Osteoblast (primary cell): ENCODE data around the gene CHST13. TPM values are rescaled to one million over a fixed set of nuclear protein-coding genes. Genes with fewer than 3 reads are reported as not detected.

Experiments used
- DNase-seq: peaks from one replicate; pipeline ENCODE4 v3.0.0; 2011; ENCODE audit warnings: low spot score, mixed read lengths; ENCODE audit not compliant: insufficient read length; ENCODE audit errors: missing footprints
- H2AFZ ChIP-seq: 2 replicates; pipeline ENCODE4 v1.6.0; 2011; ENCODE audit warnings: mild to moderate bottlenecking, low read length
- H3K27ac ChIP-seq: 2 replicates; pipeline ENCODE4 v1.5.1; 2011; ENCODE audit warnings: mild to moderate bottlenecking, low read depth, low read length, moderate library complexity
- H3K27me3 ChIP-seq: 2 replicates; pipeline ENCODE4 v1.6.0; 2012; ENCODE audit warnings: mild to moderate bottlenecking, control low read depth, inconsistent platforms, low read length, moderate library complexity; ENCODE audit not compliant: insufficient read depth
- H3K36me3 ChIP-seq: 2 replicates; pipeline ENCODE4 v1.5.1; 2011; ENCODE audit warnings: mild to moderate bottlenecking, low read length, control low read depth, moderate library complexity; ENCODE audit not compliant: insufficient read depth
- H3K4me1 ChIP-seq: 2 replicates; pipeline ENCODE4 v1.5.1; 2011; ENCODE audit warnings: mild to moderate bottlenecking, low read length, control low read depth, moderate library complexity; ENCODE audit not compliant: insufficient read depth
- H3K4me2 ChIP-seq: 2 replicates; pipeline ENCODE4 v1.6.0; 2011; ENCODE audit warnings: mild to moderate bottlenecking, low read length; ENCODE audit not compliant: insufficient read depth
- H3K4me3 ChIP-seq: fragments of 200-600 bp; sonication (generic); 3 replicates; pipeline ENCODE4 v1.5.1; 2012; ENCODE audit warnings: mild to moderate bottlenecking, low read length, inconsistent platforms; ENCODE audit not compliant: insufficient read depth
- H3K79me2 ChIP-seq: 2 replicates; pipeline ENCODE4 v1.6.0; 2012; ENCODE audit warnings: mild to moderate bottlenecking, low read length, control low read depth, inconsistent platforms; ENCODE audit not compliant: insufficient read depth
- H3K9me3 ChIP-seq: 2 replicates; pipeline ENCODE4 v1.5.1; 2011; ENCODE audit warnings: low read depth, low read length, control low read depth
- H4K20me1 ChIP-seq: 2 replicates; pipeline ENCODE4 v1.6.0; 2012; ENCODE audit warnings: mild to moderate bottlenecking, low read length, control low read depth; ENCODE audit not compliant: insufficient read depth
- CTCF ChIP-seq: IDR thresholded peaks from 2 replicates; pipeline ENCODE4 v1.5.1; 2011; ENCODE audit warnings: mild to moderate bottlenecking, low read depth, low read length, moderate library complexity; ENCODE audit errors: extremely low read depth
- total RNA-seq: library from RNA; depleted of rRNA; stranded (reverse); fragments of >200 nt; gene quantifications from 2 replicates; pipeline ENCODE4 v1.2.3, GENCODE V29; 2012

The CHST13 gene
- total RNA-seq, 1 donor: under 0.01 TPM

- peak; percentile 58 for DNase-seq
- H3K9me3 ChIP-seq: no peaks in the 10 kb centered on the region
- H3K4me2 ChIP-seq: no peak overlapping the region
- peaks cover 22% of the 10 kb centered on the region for H3K27me3 ChIP-seq
- no peak overlapping the region for H3K4me3 ChIP-seq
- no peaks in the 10 kb centered on the region for H3K36me3 ChIP-seq
- no peaks in the 10 kb centered on the region for H3K79me2 ChIP-seq
- H2AFZ ChIP-seq: no peak overlapping the region
- no peak overlapping the region for H3K27ac ChIP-seq
- H4K20me1 ChIP-seq: no peaks in the 10 kb centered on the region
- TF ChIP-seq CTCF: no peak
- H3K4me1 ChIP-seq: peaks cover 14% of the 10 kb centered on the region
These were observed 14.4 kb downstream of the CHST13 start for GRCh38 chr3:126538316-126538715.

GRCh38 chr3:126538966-126539365 is 15.0 kb downstream of the CHST13 start:
- Histone ChIP-seq H3K79me2 (no peaks in the 10 kb centered on the region), H3K27ac (no peak overlapping the region)
- TF ChIP-seq CTCF: no peak

GRCh38 chr3:126539558-126540250 is 15.7 kb downstream of the CHST13 start:
- TF ChIP-seq CTCF: no peak
- no peaks in the 10 kb centered on the region for H3K9me3 ChIP-seq

More at GRCh38 chr3:126538966-126539365, 15.0 kb downstream of the CHST13 start:
- H3K4me3 ChIP-seq: no peak overlapping the region
- DNase-seq: peak; percentile 87
- H3K4me2 ChIP-seq: no peak overlapping the region
- no peaks in the 10 kb centered on the region for H3K9me3 ChIP-seq
- no peaks in the 10 kb centered on the region for H3K36me3 ChIP-seq
- H2AFZ ChIP-seq: no peak overlapping the region
- no peaks in the 10 kb centered on the region for H4K20me1 ChIP-seq
- H3K27me3 ChIP-seq: peaks cover 15% of the 10 kb centered on the region
- peaks cover 14% of the 10 kb centered on the region for H3K4me1 ChIP-seq

GRCh38 chr3:126540342-126540849 is 16.4 kb downstream of the CHST13 start:
- peak; percentile 99 for DNase-seq
- no peaks in the 10 kb centered on the region for H4K20me1 ChIP-seq
- peaks cover 14% of the 10 kb centered on the region for H3K4me1 ChIP-seq
- peaks cover 10% of the 10 kb centered on the region for H3K27me3 ChIP-seq
- no peak for TF ChIP-seq CTCF
- peak overlapping the region; percentile 66 for H3K4me2 ChIP-seq
- H3K4me3 ChIP-seq: no peak overlapping the region
- peak overlapping the region; percentile 38 for H3K27ac ChIP-seq
- no peaks in the 10 kb centered on the region for H3K36me3 ChIP-seq
- no peak overlapping the region for H2AFZ ChIP-seq
- H3K9me3 ChIP-seq: no peaks in the 10 kb centered on the region
- no peaks in the 10 kb centered on the region for H3K79me2 ChIP-seq

More at GRCh38 chr3:126539558-126540250, 15.7 kb downstream of the CHST13 start:
- peak overlapping the region; percentile 38 for H3K27ac ChIP-seq
- peak overlapping the region; percentile 66 for H3K4me2 ChIP-seq
- DNase-seq: no peak
- H3K27me3 ChIP-seq: peaks cover 15% of the 10 kb centered on the region
- no peaks in the 10 kb centered on the region for H3K79me2 ChIP-seq
- H2AFZ ChIP-seq: no peak overlapping the region
- H4K20me1 ChIP-seq: no peaks in the 10 kb centered on the region
- no peak overlapping the region for H3K4me3 ChIP-seq
- peaks cover 14% of the 10 kb centered on the region for H3K4me1 ChIP-seq
- H3K36me3 ChIP-seq: no peaks in the 10 kb centered on the region
